SKM-1 treated with dmso at 0.1 percent for 144 hours (cell line): Measurements from ENCODE around the gene C6orf62.
"Not testable (repeated sequence)": the region's sequence is repeated elsewhere in the genome, so short reads cannot be mapped to it uniquely, and the experiment has no call there.

Source experiments
- DNase-seq: peaks from one replicate; lab custom pipeline; 2025; ENCODE audit not compliant: unreplicated experiment; lab: John Stamatoyannopoulos, UW

The C6orf62 gene

GRCh38 chr6:24719125-24719971 lies at the start of gene C6orf62:
Gene C6orf62, minus strand, starts transcription at chr6:24719154. Its CDS starts 486 bp downstream, at chr6:24718668.
- DNase-seq = peak; percentile 42

- DNase-seq = no peak
Measured at GRCh38 chr6:24768361-24768760, 49.4 kb upstream of the C6orf62 start.

- peak; percentile 18 for DNase-seq
Measured at GRCh38 chr6:24766680-24767462, 47.9 kb upstream of the C6orf62 start.

- not testable (repeated sequence) for DNase-seq
Measured at GRCh38 chr6:24765968-24766367, 47.0 kb upstream of the C6orf62 start.

GRCh38 chr6:24764833-24765828 lies 46.2 kb upstream of the C6orf62 start:
- DNase-seq = not testable (repeated sequence)

- no peak for DNase-seq
Measured at GRCh38 chr6:24763578-24763977, 44.6 kb upstream of the C6orf62 start.

- no peak for DNase-seq
Measured at GRCh38 chr6:24761851-24762250, 42.9 kb upstream of the C6orf62 start.

- no peak for DNase-seq
Measured at GRCh38 chr6:24761193-24761835, 42.4 kb upstream of the C6orf62 start.

GRCh38 chr6:24760210-24760609 lies 41.3 kb upstream of the C6orf62 start:
- DNase-seq = no peak

GRCh38 chr6:24759718-24760117 lies 40.8 kb upstream of the C6orf62 start:
- no peak for DNase-seq

GRCh38 chr6:24757611-24758010 lies 38.7 kb upstream of the C6orf62 start:
- no peak for DNase-seq

- DNase-seq = no peak
Measured at GRCh38 chr6:24755279-24755678, 36.3 kb upstream of the C6orf62 start.

- DNase-seq = not testable (repeated sequence)
Measured at GRCh38 chr6:24754378-24754777, 35.4 kb upstream of the C6orf62 start.

- DNase-seq = no peak
Measured at GRCh38 chr6:24753545-24753944, 34.6 kb upstream of the C6orf62 start.

GRCh38 chr6:24752917-24753492 lies 34.1 kb upstream of the C6orf62 start:
- no peak for DNase-seq

- DNase-seq = no peak
Measured at GRCh38 chr6:24752503-24752902, 33.5 kb upstream of the C6orf62 start.

GRCh38 chr6:24750878-24751277 lies 31.9 kb upstream of the C6orf62 start:
- not testable (repeated sequence) for DNase-seq

GRCh38 chr6:24749297-24749696 lies 30.3 kb upstream of the C6orf62 start:
- no peak for DNase-seq

GRCh38 chr6:24744911-24745310 lies 26.0 kb upstream of the C6orf62 start:
- DNase-seq = peak; percentile 7

GRCh38 chr6:24743944-24744335 lies 25.0 kb upstream of the C6orf62 start:
- peak; percentile 64 for DNase-seq
